HUES48 (cell line): Measurements from ENCODE around the gene PRKCE.

Source experiments
- H3K27ac ChIP-seq: one replicate; pipeline ENCODE4 v1.7.0; 2013; ENCODE audit warnings: low read depth, low read length, inconsistent platforms
- H3K27me3 ChIP-seq: 2 replicates; pipeline ENCODE4 v1.6.1; 2013; ENCODE audit warnings: mild to moderate bottlenecking, low read length; ENCODE audit not compliant: control insufficient read depth, insufficient read depth
- H3K36me3 ChIP-seq: 2 replicates; pipeline ENCODE4 v1.6.1; 2013; ENCODE audit warnings: low read length; ENCODE audit not compliant: control insufficient read depth, insufficient read depth
- H3K4me1 ChIP-seq: 2 replicates; pipeline ENCODE4 v1.6.1; 2013; ENCODE audit warnings: mild to moderate bottlenecking, low read length; ENCODE audit not compliant: control insufficient read depth, insufficient read depth
- H3K4me3 ChIP-seq: 2 replicates; pipeline ENCODE4 v1.5.1; 2013; ENCODE audit warnings: mild to moderate bottlenecking, low read depth, low read length
- H3K9ac ChIP-seq: 2 replicates; pipeline ENCODE4 v1.6.1; 2013; ENCODE audit warnings: mild to moderate bottlenecking, low read depth, low read length, moderate library complexity
- H3K9me3 ChIP-seq: 2 replicates; pipeline ENCODE4 v1.6.1; 2013; ENCODE audit warnings: low read length; ENCODE audit not compliant: control insufficient read depth, insufficient read depth

The PRKCE gene

GRCh38 chr2:46145017-46145416 lies 493.5 kb downstream of the PRKCE start:
- H3K9ac ChIP-seq = no peak overlapping the region
- no peaks in the 10 kb centered on the region for H3K36me3 ChIP-seq
- H3K27ac ChIP-seq = no peak overlapping the region
- H3K4me3 ChIP-seq = no peak overlapping the region
- H3K27me3 ChIP-seq = no peaks in the 10 kb centered on the region
- H3K4me1 ChIP-seq = peaks cover 10% of the 10 kb centered on the region
- no peaks in the 10 kb centered on the region for H3K9me3 ChIP-seq

GRCh38 chr2:46145840-46146239 lies 494.4 kb downstream of the PRKCE start:
- H3K4me3 ChIP-seq = no peak overlapping the region
- no peaks in the 10 kb centered on the region for H3K36me3 ChIP-seq
- no peaks in the 10 kb centered on the region for H3K27me3 ChIP-seq
- peaks cover 10% of the 10 kb centered on the region for H3K4me1 ChIP-seq
- no peak overlapping the region for H3K27ac ChIP-seq
- H3K9me3 ChIP-seq = no peaks in the 10 kb centered on the region
- no peak overlapping the region for H3K9ac ChIP-seq

GRCh38 chr2:46146866-46147502 lies 495.5 kb downstream of the PRKCE start:
- Histone ChIP-seq H3K36me3 (no peaks in the 10 kb centered on the region), H3K27me3 (no peaks in the 10 kb centered on the region), H3K4me1 (peaks cover 10% of the 10 kb centered on the region), H3K9me3 (no peaks in the 10 kb centered on the region), H3K4me3 (no peak overlapping the region), H3K27ac (no peak overlapping the region), H3K9ac (no peak overlapping the region)

GRCh38 chr2:46147626-46148368 lies 496.3 kb downstream of the PRKCE start:
- Histone ChIP-seq H3K27me3 (no peaks in the 10 kb centered on the region), H3K36me3 (no peaks in the 10 kb centered on the region), H3K4me3 (no peak overlapping the region), H3K9ac (no peak overlapping the region), H3K4me1 (peaks cover 10% of the 10 kb centered on the region), H3K27ac (no peak overlapping the region), H3K9me3 (no peaks in the 10 kb centered on the region)

DNA sequence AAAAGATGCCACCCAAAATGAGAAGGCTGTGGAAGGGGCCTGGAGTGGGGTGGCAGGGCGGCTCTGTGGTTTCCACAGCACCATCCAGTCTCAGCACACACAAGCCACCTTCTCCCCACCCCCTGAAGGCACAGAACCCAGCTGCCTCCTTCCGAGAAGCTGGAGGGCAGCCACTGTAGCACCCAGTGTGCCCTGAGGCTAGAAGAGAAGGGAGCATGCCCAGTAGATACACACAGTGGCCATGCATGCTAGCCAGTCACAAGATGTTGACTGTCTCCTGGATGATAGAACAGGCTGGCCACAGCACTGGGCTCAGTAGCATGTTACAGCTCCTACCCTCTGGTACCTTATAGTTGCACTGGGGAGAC lies 496.9 kb downstream of the PRKCE start:
- H3K27ac ChIP-seq = no peak overlapping the region
- H3K9me3 ChIP-seq = no peaks in the 10 kb centered on the region
- H3K36me3 ChIP-seq = no peaks in the 10 kb centered on the region
- H3K27me3 ChIP-seq = no peaks in the 10 kb centered on the region
- no peak overlapping the region for H3K9ac ChIP-seq
- no peak overlapping the region for H3K4me3 ChIP-seq
- H3K4me1 ChIP-seq = peaks cover 10% of the 10 kb centered on the region

GRCh38 chr2:46150445-46150955 lies 499.0 kb downstream of the PRKCE start:
- Histone ChIP-seq H3K4me1 (no peaks in the 10 kb centered on the region), H3K9me3 (no peaks in the 10 kb centered on the region), H3K36me3 (no peaks in the 10 kb centered on the region), H3K4me3 (no peak overlapping the region), H3K9ac (no peak overlapping the region), H3K27ac (no peak overlapping the region), H3K27me3 (no peaks in the 10 kb centered on the region)

GRCh38 chr2:46151577-46151976 lies 500.1 kb downstream of the PRKCE start:
- no peak overlapping the region for H3K27ac ChIP-seq
- H3K27me3 ChIP-seq = no peaks in the 10 kb centered on the region
- no peaks in the 10 kb centered on the region for H3K36me3 ChIP-seq
- H3K4me1 ChIP-seq = no peaks in the 10 kb centered on the region
- H3K9me3 ChIP-seq = no peaks in the 10 kb centered on the region
- H3K9ac ChIP-seq = no peak overlapping the region
- no peak overlapping the region for H3K4me3 ChIP-seq

GRCh38 chr2:46153996-46154753 lies 502.7 kb downstream of the PRKCE start:
- Histone ChIP-seq H3K9ac (no peak overlapping the region), H3K27ac (no peak overlapping the region), H3K9me3 (no peaks in the 10 kb centered on the region), H3K27me3 (no peaks in the 10 kb centered on the region), H3K36me3 (no peaks in the 10 kb centered on the region), H3K4me1 (no peaks in the 10 kb centered on the region), H3K4me3 (no peak overlapping the region)

- no peaks in the 10 kb centered on the region for H3K27me3 ChIP-seq
- H3K4me3 ChIP-seq = no peak overlapping the region
- no peak overlapping the region for H3K9ac ChIP-seq
- H3K36me3 ChIP-seq = no peaks in the 10 kb centered on the region
- H3K9me3 ChIP-seq = no peaks in the 10 kb centered on the region
- no peaks in the 10 kb centered on the region for H3K4me1 ChIP-seq
- no peak overlapping the region for H3K27ac ChIP-seq
Observed at GRCh38 chr2:46157072-46157965, 505.8 kb downstream of the PRKCE start.

- Histone ChIP-seq H3K9me3 (no peaks in the 10 kb centered on the region), H3K9ac (no peak overlapping the region), H3K27me3 (no peaks in the 10 kb centered on the region), H3K4me3 (no peak overlapping the region), H3K4me1 (no peaks in the 10 kb centered on the region), H3K36me3 (no peaks in the 10 kb centered on the region), H3K27ac (no peak overlapping the region)
Observed at GRCh38 chr2:46157966-46158310, 506.5 kb downstream of the PRKCE start.
